SH-SY5Y (cell line): ENCODE measurements around the gene RIC3.

Experiments
- GATA2 ChIP-seq: IDR thresholded peaks from 2 replicates; pipeline ENCODE4 v1.6.1; 2011; ENCODE audit warnings: mild to moderate bottlenecking, low read depth, low read length
- GATA3 ChIP-seq: IDR thresholded peaks from 2 replicates; pipeline ENCODE4 v1.6.1; 2011; ENCODE audit warnings: low read depth, mild to moderate bottlenecking, low read length, moderate library complexity

DNA sequence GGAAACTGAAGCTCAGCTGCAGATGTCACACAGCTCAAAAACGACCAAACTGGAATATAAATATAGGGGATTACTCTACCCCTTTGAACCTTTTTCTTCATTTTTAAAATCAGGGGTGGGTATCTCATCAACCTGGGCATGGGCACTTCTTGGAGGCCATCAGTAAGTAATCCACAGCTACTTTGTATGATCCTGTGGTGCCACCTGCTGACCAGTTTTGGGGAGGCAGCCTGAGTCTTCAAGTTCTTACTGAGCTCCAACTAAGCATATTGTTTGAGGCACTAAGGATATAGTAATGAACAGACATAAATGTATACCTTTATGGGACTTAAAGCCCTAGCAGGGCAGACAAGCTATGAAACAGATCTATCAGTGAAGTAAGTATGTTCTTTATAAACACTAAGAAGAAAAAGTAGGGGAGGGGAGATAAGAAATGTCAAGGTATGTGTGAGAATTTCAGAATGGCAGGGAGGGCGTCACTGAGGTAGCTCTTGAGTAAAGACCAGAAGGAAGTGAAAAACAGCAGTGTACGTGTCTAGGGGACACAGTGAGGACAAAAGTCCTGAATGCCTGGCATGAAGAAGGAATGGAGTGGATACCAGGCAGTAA, 69.4 kb downstream of the RIC3 start:
- TF ChIP-seq GATA2: no peak
- no peak for TF ChIP-seq GATA3
